Tibial nerve (tissue), 4 donors: ENCODE measurements around the gene DPY19L1.
"Not testable (repeated sequence)": the region's sequence is repeated elsewhere in the genome, so short reads cannot be mapped to it uniquely, and the experiment has no call there.

Source experiments
- EP300 ChIP-seq, 2 donors: sonication (generic); formaldehyde crosslinking; IDR thresholded peaks; one replicate each; pipeline ENCODE4 v1.6.1; 2017; ENCODE audit warnings: antibody characterized with exemption in 2 of 2, mild to moderate bottlenecking in 1 of 2
- POLR2A ChIP-seq, 2 donors: fragments of 450-650 bp; IDR thresholded peaks; one replicate each; pipeline ENCODE4 v1.6.1; 2017; ENCODE audit warnings: antibody characterized with exemption in 2 of 2, mild to moderate bottlenecking in 2 of 2, moderate library complexity in 2 of 2
- TF ChIP-seq, protein P1 (sequence below), 5 experiments: fragments of 200-600 bp in 3 of 5; fragments of 450-650 bp in 2 of 5; sonication (generic) in 3 of 5; IDR thresholded peaks; one replicate each; pipeline ENCODE4 v1.5.1; 2016 to 2019; ENCODE audit warnings: antibody characterized with exemption in 5 of 5, mild to moderate bottlenecking in 3 of 5, moderate library complexity in 2 of 5

DNA sequence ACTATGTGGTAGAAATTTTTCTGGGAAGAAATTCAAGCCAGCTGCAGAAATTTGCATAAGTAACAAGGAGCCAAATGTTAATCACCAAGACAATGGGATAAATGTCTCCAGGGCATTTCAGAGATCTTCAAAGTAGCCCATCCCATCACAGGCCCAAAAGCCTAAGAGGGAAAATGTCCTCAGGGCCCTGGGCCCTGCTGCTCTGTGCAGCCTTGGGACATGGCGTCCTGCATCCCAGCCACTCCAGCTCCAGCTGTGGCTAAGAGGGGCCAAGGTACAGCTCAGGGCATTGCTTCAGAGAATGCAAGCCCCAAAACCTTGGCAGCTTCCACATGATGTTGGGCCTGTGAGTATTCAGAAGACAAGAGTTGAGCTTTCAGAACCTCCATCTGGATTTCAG is 31.8 kb upstream of the DPY19L1 start:
- TF ChIP-seq, protein P1, sequence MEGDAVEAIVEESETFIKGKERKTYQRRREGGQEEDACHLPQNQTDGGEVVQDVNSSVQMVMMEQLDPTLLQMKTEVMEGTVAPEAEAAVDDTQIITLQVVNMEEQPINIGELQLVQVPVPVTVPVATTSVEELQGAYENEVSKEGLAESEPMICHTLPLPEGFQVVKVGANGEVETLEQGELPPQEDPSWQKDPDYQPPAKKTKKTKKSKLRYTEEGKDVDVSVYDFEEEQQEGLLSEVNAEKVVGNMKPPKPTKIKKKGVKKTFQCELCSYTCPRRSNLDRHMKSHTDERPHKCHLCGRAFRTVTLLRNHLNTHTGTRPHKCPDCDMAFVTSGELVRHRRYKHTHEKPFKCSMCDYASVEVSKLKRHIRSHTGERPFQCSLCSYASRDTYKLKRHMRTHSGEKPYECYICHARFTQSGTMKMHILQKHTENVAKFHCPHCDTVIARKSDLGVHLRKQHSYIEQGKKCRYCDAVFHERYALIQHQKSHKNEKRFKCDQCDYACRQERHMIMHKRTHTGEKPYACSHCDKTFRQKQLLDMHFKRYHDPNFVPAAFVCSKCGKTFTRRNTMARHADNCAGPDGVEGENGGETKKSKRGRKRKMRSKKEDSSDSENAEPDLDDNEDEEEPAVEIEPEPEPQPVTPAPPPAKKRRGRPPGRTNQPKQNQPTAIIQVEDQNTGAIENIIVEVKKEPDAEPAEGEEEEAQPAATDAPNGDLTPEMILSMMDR (IDR thresholded peaks at IDR 0.05): not testable (repeated sequence)
- not testable (repeated sequence) for TF ChIP-seq POLR2A, EP300 (IDR thresholded peaks at IDR 0.05)
